Activated CD4-positive, alpha-beta T cell treated with anti-CD3 and anti-CD28 coated beads, Interleukin-2, amount 10 ng/mL, durations not matched to agents 7 days and 5 days (primary cell): ENCODE measurements around the gene ZNF407. TPM values are rescaled to one million over a fixed set of nuclear protein-coding genes. Genes with fewer than 3 reads are reported as not detected.

Source experiments
- CTCF ChIA-PET: fragments of 350-600 bp; sonication (Branson Sonifier 250); formaldehyde crosslinking; loops from one replicate; lab custom pipeline; 2021; ENCODE audit warnings: antibody characterized with exemption; lab: Charles Lee
- POLR2A ChIA-PET: fragments of 350-600 bp; sonication (Branson Sonifier 250); formaldehyde crosslinking; loops from one replicate; lab custom pipeline; 2021; ENCODE audit warnings: antibody characterized with exemption; lab: Charles Lee
- DNase-seq: peaks from one replicate; pipeline ENCODE4 v3.0.0-alpha.2; 2020
- H3K27ac Mint-ChIP-seq: one replicate; pipeline ENCODE4 v1.8.0; 2021; ENCODE audit warnings: mild to moderate bottlenecking, moderate library complexity, mixed read lengths
- H3K27me3 Mint-ChIP-seq: one replicate; pipeline ENCODE4 v1.8.0; 2021; ENCODE audit warnings: mixed read lengths
- H3K36me3 Mint-ChIP-seq: one replicate; pipeline ENCODE4 v1.8.0; 2021; ENCODE audit warnings: low read depth, mixed read lengths
- H3K4me1 Mint-ChIP-seq: one replicate; pipeline ENCODE4 v1.8.0; 2021; ENCODE audit warnings: mixed read lengths
- H3K4me3 Mint-ChIP-seq: one replicate; pipeline ENCODE4 v1.8.0; 2021; ENCODE audit warnings: mild to moderate bottlenecking, moderate library complexity, mixed read lengths
- H3K9me3 Mint-ChIP-seq: one replicate; pipeline ENCODE4 v1.8.0; 2021; ENCODE audit warnings: mixed read lengths
- total RNA-seq, 2 experiments: library from RNA; stranded (reverse); gene quantifications; one replicate each; pipeline ENCODE4 v1.2.3, GENCODE V29; 2021

The ZNF407 gene
- total RNA-seq, 2 experiments from 2014 or later = 19.3 TPM

- peak overlapping the region; percentile 11 for H3K27ac Mint-ChIP-seq
- H3K4me3 Mint-ChIP-seq = peak overlapping the region; percentile 48
Measured at GRCh38 chr18:74942319-74942910, 344.7 kb downstream of the ZNF407 start.

GRCh38 chr18:74944676-74945075, 347.0 kb downstream of the ZNF407 start:
- POLR2A ChIA-PET = no interaction called here
- H3K36me3 Mint-ChIP-seq = no peaks in the 10 kb centered on the region
- DNase-seq = no peak
- H3K27ac Mint-ChIP-seq = no peak overlapping the region
- no peaks in the 10 kb centered on the region for H3K27me3 Mint-ChIP-seq
- no peak overlapping the region for H3K4me3 Mint-ChIP-seq
- CTCF ChIA-PET = no interaction called here
- peaks cover 25% of the 10 kb centered on the region for H3K4me1 Mint-ChIP-seq
- H3K9me3 Mint-ChIP-seq = no peaks in the 10 kb centered on the region

More at GRCh38 chr18:74942319-74942910, 344.7 kb downstream of the ZNF407 start:
- DNase-seq = peak; percentile 14
- H3K4me1 Mint-ChIP-seq = peaks cover 19% of the 10 kb centered on the region
- CTCF ChIA-PET = interaction anchor here (0.6 to 1.7 kb wide), 3 partner anchors 14 to 335 kb away, joined by 3 to 4 read pairs (median 3); no protein-coding TSS in a partner anchor
- H3K27me3 Mint-ChIP-seq = no peaks in the 10 kb centered on the region
- H3K36me3 Mint-ChIP-seq = no peaks in the 10 kb centered on the region
- no peaks in the 10 kb centered on the region for H3K9me3 Mint-ChIP-seq
- POLR2A ChIA-PET = no interaction called here

- ChIA-PET POLR2A (no interaction called here), CTCF (no interaction called here)
- Mint-ChIP-seq H3K27me3 (no peaks in the 10 kb centered on the region), H3K4me3 (no peak overlapping the region), H3K27ac (no peak overlapping the region), H3K36me3 (no peaks in the 10 kb centered on the region), H3K9me3 (no peaks in the 10 kb centered on the region), H3K4me1 (peaks cover 38% of the 10 kb centered on the region)
- DNase-seq = no peak
Measured at GRCh38 chr18:74945774-74946545, 348.3 kb downstream of the ZNF407 start.

- CTCF ChIA-PET = no interaction called here
- Mint-ChIP-seq H3K9me3 (no peaks in the 10 kb centered on the region), H3K4me1 (peaks cover 41% of the 10 kb centered on the region), H3K27ac (no peak overlapping the region), H3K27me3 (no peaks in the 10 kb centered on the region), H3K36me3 (no peaks in the 10 kb centered on the region), H3K4me3 (no peak overlapping the region)
- DNase-seq = no peak
- POLR2A ChIA-PET = no interaction called here
Measured at GRCh38 chr18:74946646-74947375, 349.1 kb downstream of the ZNF407 start.

- DNase-seq = no peak
- CTCF ChIA-PET = no interaction called here
- H3K27ac Mint-ChIP-seq = no peak overlapping the region
- H3K4me1 Mint-ChIP-seq = peaks cover 35% of the 10 kb centered on the region
- no peak overlapping the region for H3K4me3 Mint-ChIP-seq
- no peaks in the 10 kb centered on the region for H3K36me3 Mint-ChIP-seq
- POLR2A ChIA-PET = no interaction called here
- no peaks in the 10 kb centered on the region for H3K27me3 Mint-ChIP-seq
- H3K9me3 Mint-ChIP-seq = no peaks in the 10 kb centered on the region
Measured at GRCh38 chr18:74947417-74947816, 349.7 kb downstream of the ZNF407 start.

GRCh38 chr18:74947875-74948274, 350.2 kb downstream of the ZNF407 start:
- no peak for DNase-seq
- Mint-ChIP-seq H3K4me3 (no peak overlapping the region), H3K4me1 (peaks cover 32% of the 10 kb centered on the region), H3K27me3 (no peaks in the 10 kb centered on the region), H3K27ac (no peak overlapping the region), H3K9me3 (no peaks in the 10 kb centered on the region), H3K36me3 (no peaks in the 10 kb centered on the region)
- CTCF ChIA-PET = no interaction called here
- POLR2A ChIA-PET = no interaction called here

- Mint-ChIP-seq H3K9me3 (no peaks in the 10 kb centered on the region), H3K27me3 (no peaks in the 10 kb centered on the region), H3K36me3 (no peaks in the 10 kb centered on the region), H3K4me1 (peaks cover 24% of the 10 kb centered on the region), H3K4me3 (no peak overlapping the region), H3K27ac (no peak overlapping the region)
- CTCF ChIA-PET = interaction anchor here (1.1 kb wide), 1 partner anchor 11 kb away, joined by 3 read pairs; no protein-coding TSS in a partner anchor
- POLR2A ChIA-PET = no interaction called here
- no peak for DNase-seq
Measured at GRCh38 chr18:74949611-74950010, 351.9 kb downstream of the ZNF407 start.

- no peaks in the 10 kb centered on the region for H3K9me3 Mint-ChIP-seq
- peak overlapping the region; percentile 61 for H3K27ac Mint-ChIP-seq
- CTCF ChIA-PET = interaction anchor here (0.9 to 1.1 kb wide), 2 partner anchors 12 to 25 kb away, joined by 3 read pairs; no protein-coding TSS in a partner anchor
- no peak overlapping the region for H3K4me3 Mint-ChIP-seq
- DNase-seq = no peak
- H3K27me3 Mint-ChIP-seq = no peaks in the 10 kb centered on the region
- POLR2A ChIA-PET = no interaction called here
- H3K36me3 Mint-ChIP-seq = no peaks in the 10 kb centered on the region
- peaks cover 24% of the 10 kb centered on the region for H3K4me1 Mint-ChIP-seq
Measured at GRCh38 chr18:74950479-74950878, 352.8 kb downstream of the ZNF407 start.

- H3K27ac Mint-ChIP-seq = peak overlapping the region; percentile 61
- no peaks in the 10 kb centered on the region for H3K9me3 Mint-ChIP-seq
- DNase-seq = no peak
- CTCF ChIA-PET = interaction anchor here (0.9 to 1.0 kb wide), 2 partner anchors 25 to 39 kb away, joined by 3 to 5 read pairs; no protein-coding TSS in a partner anchor
- H3K4me3 Mint-ChIP-seq = no peak overlapping the region
- H3K36me3 Mint-ChIP-seq = no peaks in the 10 kb centered on the region
- POLR2A ChIA-PET = no interaction called here
- H3K27me3 Mint-ChIP-seq = no peaks in the 10 kb centered on the region
- H3K4me1 Mint-ChIP-seq = peaks cover 24% of the 10 kb centered on the region
Measured at GRCh38 chr18:74951165-74951760, 353.6 kb downstream of the ZNF407 start.

GRCh38 chr18:74957588-74958224, 360.0 kb downstream of the ZNF407 start:
- Mint-ChIP-seq H3K36me3 (no peaks in the 10 kb centered on the region), H3K27ac (no peak overlapping the region), H3K4me3 (no peak overlapping the region), H3K4me1 (no peaks in the 10 kb centered on the region), H3K27me3 (no peaks in the 10 kb centered on the region), H3K9me3 (no peaks in the 10 kb centered on the region)
- CTCF ChIA-PET = no interaction called here
- POLR2A ChIA-PET = no interaction called here
- DNase-seq = no peak

- no peak for DNase-seq
- no peaks in the 10 kb centered on the region for H3K27me3 Mint-ChIP-seq
- no peaks in the 10 kb centered on the region for H3K9me3 Mint-ChIP-seq
- H3K27ac Mint-ChIP-seq = no peak overlapping the region
- no peaks in the 10 kb centered on the region for H3K36me3 Mint-ChIP-seq
- no peaks in the 10 kb centered on the region for H3K4me1 Mint-ChIP-seq
- POLR2A ChIA-PET = no interaction called here
- CTCF ChIA-PET = no interaction called here
- no peak overlapping the region for H3K4me3 Mint-ChIP-seq
Measured at GRCh38 chr18:74959216-74959615, 361.5 kb downstream of the ZNF407 start.

GRCh38 chr18:74961596-74961995, 363.9 kb downstream of the ZNF407 start:
- Mint-ChIP-seq H3K4me3 (no peak overlapping the region), H3K9me3 (no peaks in the 10 kb centered on the region), H3K27ac (no peak overlapping the region), H3K36me3 (no peaks in the 10 kb centered on the region), H3K4me1 (no peaks in the 10 kb centered on the region), H3K27me3 (no peaks in the 10 kb centered on the region)
- no peak for DNase-seq
- POLR2A ChIA-PET = no interaction called here
- CTCF ChIA-PET = no interaction called here
